DMS 273 treated with DMSO at 0.1 percent for 48 hours (cell line): ENCODE results near the gene DNAJC27.

Experiments used
- DNase-seq: peaks from one replicate; lab custom pipeline; 2025; lab: John Stamatoyannopoulos, UW

DNAJC27 gene

DNA sequence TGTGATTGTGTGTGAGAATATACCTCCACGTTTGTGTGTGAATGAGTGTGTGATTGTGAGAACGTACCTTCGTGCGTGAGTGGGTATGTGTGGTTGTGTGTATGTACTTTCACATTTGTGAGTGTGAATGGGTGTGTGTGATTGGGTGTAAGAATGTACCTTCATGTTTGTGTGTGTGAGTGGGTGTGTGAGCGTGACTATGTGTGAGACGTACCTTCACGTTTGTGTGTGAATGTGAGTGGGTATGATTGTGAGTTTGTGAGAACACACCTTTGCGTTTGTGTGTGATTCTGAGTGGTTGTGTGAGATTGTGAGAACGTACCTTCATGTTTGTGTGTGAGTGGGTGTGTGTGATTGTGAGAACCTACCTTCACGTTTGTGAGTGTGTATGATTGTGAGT, 45.9 kb downstream of the DNAJC27 start:
- DNase-seq, result no peak

DNA sequence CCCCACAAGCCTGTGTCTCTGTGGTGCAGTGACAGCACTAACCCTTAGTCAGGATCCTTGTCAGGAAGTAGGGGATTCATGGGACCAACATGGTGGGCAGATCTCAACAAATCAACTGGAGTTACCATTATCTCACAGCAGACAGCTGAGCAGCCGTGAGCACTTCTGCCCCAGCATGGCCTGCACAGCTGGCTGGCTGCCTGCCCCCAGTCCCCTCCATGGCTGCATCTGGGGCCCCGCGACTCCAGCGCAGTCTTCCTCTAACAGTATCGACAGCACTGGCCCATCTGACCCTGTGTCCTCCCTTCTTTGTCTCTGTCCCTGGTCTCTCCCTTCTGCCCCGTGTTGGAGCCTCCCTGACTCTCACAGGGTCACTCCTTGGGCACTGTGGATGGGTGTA, 47.0 kb downstream of the DNAJC27 start:
- DNase-seq, result no peak

DNA sequence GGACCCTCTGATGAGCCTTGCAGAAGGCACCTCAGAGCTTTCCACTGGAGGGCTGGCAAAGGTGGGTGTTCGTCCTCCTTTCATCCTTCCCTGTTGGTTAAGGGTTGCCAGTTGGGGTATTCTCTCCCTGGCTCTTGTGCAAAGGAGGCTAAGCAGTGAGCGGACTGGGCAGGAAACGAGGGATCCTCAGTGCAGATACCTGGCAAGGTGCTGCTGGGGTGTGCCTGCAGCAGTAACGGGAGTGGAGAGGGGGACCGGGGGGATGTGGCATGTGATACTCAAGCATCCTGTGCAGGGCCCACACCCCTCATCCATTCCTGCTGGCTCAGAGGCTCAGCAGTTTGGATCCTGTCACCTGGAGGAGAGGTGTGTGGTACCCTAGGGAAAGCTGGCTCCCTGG, 47.5 kb downstream of the DNAJC27 start:
- no peak for DNase-seq

DNA sequence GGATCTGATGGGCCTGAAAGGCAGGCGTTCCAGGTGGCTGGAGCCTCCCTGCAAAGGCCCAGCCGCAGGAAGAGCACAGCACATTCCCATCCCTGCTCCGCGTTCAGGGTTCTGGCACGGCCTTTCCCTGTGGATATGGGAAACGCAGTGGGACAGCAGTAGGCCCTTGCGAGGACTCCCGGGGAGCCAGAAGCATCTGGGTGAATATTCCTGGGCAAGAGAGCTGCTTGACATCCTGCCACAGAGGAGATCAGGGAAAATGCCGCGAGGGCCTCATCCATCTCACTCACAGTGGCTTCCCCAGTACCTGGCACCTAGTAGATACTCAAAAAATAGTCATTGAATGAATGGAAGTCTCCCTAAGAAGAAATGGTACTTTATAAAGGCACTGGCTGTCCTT, 48.6 kb downstream of the DNAJC27 start:
- no peak for DNase-seq

DNA sequence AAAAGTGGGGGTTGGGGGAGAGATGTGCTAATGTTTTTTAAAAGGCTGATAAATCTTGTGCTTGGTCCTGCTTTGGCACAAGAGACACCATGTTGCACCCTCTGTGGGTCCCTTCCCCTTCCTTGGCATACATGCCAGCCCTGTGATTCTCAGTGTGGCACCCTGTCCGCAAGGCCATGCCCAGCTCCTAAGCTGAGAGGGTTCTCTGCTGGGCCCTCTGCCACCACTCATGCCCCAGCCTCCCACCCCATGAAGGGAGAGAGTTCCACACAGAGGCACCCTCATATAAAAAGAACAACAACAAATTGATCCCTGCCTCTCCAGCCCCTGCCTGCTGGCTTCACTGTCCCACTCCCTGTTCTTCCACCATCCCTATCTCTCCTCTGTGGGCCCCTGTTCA, 49.2 kb downstream of the DNAJC27 start:
- DNase-seq, result no peak

DNA sequence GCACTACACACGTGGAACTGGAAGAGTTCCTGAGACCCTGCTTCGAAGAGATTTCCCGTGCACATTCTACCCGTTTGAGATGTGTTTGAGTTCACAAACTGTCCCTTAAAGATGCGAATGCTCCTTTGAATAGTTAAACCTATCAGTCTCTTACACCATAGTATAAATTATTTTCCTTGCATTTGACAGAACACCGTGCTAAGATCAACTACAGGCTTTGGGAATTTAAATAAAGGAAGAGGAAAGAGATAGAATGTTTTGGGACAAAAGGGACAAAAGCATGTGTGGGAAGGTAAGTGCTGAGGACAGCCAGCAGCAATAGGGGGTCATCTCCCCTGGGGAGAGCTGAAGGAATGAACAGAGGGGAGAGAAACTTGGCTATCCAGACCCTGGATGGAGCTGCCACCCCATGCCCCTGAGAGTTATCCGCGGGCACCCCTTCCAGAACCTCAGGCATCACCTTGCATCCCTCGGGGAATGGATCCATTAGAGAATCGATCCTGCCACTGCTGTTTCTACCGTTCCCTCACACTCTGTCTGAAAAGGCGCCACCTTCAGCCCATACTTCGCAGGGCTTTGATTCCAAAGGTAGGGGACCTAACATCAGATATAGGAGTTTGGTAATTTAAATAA, 50.8 kb downstream of the DNAJC27 start:
- no peak for DNase-seq

DNA sequence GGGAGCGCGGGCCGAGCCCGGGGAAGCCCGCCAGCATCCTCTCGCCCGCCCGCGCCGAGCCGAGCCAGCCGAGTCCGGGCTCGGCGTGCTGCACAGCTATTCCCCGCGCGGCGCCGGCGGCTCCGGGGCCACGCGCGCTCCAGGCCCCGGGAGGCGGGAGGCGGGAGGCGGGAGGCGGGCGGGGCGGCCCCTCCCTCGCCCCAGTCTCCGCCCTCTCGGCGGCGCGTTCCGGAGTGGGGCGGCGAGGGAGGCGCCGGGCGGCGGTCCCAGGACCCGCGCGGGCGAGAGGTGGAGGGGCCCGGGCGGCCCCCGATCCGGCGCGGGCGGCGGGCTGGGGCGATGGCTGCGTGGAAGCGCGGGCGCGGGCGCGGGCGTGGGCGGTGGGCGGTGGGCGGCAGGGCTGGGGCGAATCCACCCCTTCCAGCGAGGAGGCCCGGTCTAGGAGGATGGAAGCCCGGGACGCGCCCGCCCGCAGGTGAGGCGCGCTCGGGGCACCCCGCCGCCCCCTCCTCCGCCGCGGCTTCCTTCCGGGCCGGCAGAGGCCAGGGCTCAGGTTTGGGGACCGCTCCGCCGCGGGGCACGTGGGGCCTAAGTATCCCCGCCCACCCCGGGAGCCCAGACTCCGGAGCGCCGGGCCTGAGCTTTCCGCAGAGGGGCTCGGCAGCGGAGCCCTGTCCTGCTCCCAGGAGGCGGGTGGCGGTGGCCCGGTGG, 51.5 kb downstream of the DNAJC27 start, which contains the start of gene ADCY3:
Gene ADCY3 (minus strand): TSS at position 140 of the 711 bp plus-strand sequence. CDS start 1,250 bp downstream, outside the sequence.
- no peak for DNase-seq

DNA sequence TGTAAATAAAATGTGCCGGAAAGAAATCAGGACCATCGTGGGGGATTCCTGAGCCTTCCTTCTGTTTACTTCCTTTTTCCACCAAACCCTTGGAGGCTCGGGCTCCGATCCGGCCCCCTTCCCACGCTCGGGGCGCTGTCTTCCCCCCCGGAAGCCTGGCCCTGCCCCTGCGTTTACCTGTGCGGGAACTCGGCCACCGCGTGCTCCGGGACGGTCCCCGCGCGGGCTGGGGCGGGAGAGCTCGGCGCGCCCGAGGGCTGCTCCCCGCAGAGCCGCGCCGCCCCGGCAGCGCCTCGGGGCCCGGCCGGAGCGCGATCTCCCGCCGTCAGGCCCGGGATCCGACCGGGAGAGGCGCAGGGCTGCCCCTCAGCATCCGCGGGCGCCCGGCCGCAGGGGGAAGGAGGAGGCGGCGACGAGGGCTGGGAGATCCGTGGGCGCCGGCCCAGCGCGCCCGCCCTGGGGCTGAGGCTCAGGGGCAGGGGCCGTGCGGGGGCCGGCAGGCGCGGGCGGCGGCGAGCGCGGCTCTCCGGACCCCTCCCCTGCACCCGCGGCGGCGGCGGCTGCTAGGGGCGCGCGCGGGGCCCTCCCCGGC, 52.2 kb downstream of the DNAJC27 start:
- DNase-seq, result no peak

DNA sequence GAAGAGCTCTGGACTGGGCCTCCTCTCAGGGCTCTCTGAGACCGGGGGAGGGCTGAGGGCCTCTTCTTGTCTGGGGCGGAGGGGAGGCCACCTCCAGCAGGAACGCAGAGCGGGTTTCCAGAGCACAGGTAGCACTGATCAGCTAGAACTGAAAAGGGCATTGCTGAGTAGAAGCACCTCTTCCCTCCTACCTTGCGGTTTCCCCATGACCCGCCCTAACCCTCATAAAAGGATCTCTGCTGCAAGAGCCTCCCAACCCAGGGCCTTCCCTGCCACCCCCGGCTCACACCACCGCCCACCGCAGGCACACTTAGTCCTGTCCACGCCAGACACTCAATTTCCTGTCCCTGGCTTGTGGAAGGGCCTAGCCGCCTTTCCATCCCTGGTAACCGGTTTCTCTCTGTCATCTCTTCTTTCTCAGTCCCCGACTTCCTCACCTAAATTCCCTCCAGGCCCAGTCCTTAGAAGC, 52.7 kb downstream of the DNAJC27 start:
- DNase-seq, result no peak

DNA sequence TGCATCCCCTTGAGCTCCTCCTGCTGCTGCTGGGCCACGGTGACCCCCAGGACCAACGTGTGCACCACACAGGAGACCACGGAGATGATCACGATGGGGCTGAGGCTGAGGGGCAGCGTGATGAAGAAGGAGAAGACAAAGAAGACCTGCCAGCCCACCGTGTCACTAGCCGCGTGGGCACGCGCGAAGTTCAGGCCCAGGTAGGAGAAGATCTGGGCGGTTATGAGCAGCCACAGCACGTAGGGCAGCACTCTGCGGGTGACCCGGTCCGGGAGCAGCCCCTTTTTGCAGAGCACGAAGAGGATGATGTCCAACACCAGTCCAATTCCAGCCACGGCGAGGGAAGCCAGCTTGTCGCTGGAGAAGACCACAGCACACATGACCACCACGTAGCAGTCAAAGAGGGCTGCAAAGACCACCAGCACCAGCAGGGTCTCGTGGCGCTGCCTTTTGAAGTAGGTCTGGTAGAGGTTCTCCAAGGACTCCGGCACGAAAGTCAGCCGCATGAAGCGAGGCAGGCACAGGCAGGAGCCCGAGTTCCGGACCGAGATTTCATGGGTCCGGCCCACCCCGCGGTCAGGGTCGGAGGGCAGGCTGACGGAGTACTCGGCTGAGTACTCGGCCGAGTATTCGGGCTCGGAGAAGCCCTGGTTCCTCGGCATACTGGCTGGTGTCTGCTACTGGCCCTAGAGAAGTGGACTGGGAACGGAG, 53.3 kb downstream of the DNAJC27 start:
- no peak for DNase-seq

DNA sequence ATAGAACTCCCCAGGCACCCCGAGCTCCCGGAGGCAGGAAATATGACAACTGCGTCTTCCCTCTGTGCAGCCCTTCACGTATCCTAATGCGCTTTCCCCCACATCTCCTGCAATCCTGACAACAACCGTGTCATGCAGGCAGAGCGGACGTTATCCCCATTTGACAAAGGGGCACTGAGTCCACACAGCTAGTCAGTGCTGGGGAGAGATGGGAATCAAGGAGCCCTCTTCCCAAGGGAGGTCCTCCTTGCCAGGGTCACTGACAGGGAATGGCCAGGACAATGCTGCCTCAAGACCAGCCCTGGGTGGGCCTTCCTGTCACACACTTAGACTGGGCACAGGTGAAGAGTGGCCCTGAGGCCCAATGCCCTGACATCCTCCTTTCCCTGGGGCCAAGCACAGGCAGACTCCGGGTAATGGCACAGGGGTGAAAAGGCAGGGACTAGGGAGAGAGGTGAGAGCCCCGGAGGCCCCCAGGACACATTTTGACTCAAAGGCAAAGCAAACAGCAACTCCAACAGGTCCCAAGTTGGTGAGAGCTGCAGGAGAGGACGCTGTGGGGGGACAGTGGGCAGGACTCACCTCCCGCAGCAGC, 53.9 kb downstream of the DNAJC27 start:
- DNase-seq, result no peak

DNA sequence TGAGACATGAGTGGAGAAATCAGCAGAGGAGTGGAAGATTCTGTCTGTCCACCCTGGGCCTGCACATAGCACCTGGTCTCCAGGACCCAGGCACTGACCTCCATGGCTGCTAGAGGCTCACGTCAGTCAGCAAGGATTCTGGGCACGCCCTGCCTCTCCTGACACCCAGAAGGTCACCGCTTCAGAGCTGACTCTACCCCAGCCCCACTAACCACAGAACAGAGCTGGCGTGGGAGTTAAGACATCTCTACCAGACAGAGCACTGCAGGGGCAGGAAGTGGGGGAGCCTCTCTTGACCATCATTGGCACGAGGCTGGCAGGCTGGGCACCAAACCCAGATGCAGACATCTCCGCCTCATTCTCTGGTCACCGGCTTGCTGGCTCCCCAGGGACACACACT, 54.7 kb downstream of the DNAJC27 start:
- no peak for DNase-seq

DNA sequence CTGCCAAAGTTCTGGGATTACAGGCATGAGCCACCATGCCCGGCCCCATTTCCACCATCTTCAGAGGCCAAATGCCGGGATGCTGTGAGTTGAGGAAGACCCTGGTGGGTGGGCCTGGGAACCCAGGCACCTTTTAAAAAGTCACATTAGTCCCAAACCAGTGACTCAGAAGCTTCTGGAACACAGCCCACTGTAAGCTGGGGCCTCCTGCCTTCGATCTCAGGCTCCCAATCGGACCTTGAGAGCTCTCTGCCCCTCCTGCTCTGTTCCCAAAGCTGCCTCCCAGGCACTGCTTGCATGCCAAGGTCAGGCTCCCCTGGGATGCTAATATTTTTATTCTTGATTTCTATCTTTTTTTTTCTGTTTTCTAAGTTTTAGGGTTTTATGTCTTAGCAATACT, 56.0 kb downstream of the DNAJC27 start:
- DNase-seq, result no peak

DNA sequence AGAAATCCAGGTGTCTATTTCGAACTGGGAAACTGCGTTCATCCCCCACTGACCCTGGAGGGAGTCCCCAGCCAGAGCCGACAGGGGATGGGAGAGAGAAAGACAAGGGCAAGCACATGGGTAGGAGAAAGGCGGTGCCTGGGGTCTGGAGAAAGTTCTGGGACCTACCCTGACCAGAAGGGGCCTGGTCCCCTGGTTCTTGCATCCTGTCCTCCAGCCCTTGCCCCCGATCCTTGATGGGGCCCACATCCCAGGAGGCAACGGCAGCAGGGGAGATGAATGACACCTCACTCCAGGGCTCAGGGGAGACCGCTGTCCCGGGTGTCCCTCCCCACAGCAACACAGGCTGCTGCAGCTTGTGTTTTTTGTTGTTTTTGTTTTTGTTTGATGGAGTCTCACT, 56.6 kb downstream of the DNAJC27 start:
- DNase-seq, result no peak

DNA sequence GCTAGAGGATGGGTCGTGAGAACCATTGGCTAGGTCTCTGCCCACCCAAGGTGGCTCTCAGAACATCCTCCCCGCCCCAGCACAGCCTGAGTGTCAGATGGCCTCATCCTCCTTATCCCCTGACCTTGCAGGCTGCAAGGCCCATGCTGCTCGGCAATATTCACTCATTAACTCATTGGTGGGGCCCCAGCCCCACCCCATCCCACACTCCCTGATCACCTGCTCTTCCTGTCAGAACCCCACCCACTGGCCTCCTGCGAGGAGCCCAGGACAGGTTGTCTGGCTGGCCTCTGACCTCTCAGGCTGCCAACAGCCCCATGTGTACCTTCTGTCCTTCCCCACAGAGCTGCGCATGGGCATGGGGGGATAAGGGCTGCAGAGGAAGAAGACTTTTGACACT, 57.0 kb downstream of the DNAJC27 start:
- no peak for DNase-seq

DNA sequence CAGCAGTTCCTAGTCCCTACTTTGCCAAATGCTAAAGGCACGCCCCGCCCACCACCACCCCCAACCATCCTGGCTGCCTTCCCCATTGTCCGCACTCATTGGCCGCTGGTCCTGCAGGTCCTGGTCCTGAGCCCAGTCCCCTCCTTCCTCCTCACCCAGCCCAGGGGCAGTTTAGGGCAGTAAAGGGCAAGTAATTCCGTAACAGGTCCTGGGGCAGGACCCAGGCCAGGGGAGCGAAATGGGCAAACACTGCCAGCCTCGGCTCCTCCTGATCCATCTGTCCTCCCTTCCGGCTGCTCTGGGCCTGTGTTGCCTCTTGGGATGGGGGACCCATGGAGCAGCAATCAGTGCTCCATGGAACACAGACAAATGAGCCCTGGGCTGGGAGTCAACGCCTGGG, 57.8 kb downstream of the DNAJC27 start:
- DNase-seq, result no peak

DNA sequence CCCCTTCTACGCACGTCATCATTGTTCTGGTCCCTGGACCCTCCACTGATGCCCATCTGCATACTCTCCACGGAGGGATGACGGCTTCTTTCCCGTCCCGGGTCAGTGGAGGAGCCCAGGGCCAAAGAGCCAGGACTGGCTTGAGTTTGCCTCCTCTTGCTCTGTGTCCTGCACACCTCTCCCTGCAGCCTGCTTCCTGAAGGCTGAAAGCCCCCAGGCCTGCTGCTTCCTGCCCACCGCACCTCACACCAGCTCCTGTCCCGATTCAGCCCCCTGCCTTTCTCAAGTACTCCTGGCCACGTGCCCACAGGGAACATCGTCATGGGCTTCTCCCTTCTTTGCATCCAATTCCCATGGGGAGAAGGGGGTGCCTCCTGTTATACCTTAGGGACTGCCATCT, 58.8 kb downstream of the DNAJC27 start:
- DNase-seq, result no peak

DNA sequence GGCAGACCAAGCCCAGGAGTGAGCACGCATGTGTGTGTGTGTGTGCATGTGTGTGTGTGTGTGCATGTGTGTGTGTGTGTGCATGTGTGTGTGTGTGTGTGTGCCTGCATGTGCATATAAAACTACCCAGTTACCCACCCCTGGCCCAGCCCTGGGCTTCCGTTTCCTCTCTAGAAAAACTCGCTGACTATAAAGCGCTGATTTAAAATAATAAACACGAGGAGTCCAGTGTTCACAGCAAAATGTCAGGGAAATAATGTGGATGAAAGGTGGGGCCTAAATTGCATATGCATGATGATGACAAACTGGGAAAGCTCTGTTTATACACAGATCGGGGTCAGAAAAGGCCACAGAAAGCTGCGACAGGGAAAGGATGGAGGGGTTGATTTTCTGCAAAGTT, 59.2 kb downstream of the DNAJC27 start:
- no peak for DNase-seq

DNA sequence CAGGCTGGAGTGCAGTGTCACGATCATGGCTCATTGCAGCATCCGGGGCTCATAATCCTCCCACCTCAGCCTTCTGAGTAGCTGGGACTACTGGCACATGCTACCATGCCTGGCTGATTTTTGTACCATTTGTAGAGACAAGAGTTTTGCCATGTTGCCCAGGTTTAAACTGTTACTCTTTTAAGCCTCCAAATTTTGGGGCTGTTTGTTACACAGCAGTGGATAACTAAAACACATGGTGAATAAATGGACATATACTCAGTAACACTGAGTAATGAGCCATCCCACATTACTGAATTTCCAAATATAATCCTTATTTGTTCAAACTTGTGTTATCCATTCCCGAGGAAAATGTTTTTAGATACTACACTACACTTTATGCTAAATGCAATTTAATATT, 61.5 kb downstream of the DNAJC27 start:
- no peak for DNase-seq

DNA sequence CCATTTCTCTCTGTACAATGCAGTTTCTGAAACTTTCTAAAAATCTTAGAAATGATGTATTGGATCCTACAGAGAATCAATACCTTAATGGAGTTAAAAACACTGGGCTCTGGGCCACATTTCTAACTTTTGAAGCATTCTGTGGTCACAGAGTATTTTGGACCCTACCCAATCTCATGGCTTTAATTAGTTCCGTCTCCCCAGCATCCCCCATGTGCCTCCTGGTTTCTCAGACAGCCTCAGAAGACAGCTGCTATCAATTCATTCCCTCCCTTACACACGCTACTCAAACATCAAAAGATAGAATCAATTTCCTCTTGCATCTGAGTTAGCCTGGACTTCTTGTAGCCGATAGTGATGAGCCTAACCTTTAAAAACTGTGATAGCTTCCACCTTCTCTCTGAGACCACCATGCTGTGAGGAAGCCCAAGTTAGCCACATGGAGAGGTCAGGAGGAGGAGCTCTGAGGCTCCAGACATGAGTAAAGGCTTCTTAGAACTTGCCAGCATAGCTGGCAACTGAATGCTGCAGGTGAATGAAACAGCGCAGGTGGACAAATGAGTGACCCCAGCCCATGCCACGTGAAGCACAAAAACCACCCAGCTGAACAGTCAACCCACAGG, 62.1 kb downstream of the DNAJC27 start:
- DNase-seq, result no peak

DNA sequence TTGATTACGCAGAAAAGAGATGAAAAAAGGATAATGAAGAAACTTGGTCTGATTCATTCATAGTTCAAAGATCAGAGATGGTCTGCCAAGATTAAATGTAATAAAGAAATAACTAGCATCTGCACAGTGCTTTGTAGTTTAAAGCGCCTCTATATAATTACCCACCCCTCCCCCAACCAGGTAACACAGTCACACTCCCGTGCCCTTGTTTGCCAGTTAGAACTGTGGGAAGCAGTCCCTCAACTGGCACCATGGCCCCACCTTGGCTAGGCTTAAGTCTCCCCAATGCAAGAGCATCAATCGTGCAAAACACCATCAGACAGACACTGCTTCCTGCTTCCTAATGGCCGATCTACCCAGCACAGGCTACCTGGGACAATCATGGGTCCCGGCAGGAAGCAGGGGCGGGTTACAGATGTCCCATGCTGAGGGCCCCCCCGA, 63.3 kb downstream of the DNAJC27 start:
- DNase-seq, result no peak

DNA sequence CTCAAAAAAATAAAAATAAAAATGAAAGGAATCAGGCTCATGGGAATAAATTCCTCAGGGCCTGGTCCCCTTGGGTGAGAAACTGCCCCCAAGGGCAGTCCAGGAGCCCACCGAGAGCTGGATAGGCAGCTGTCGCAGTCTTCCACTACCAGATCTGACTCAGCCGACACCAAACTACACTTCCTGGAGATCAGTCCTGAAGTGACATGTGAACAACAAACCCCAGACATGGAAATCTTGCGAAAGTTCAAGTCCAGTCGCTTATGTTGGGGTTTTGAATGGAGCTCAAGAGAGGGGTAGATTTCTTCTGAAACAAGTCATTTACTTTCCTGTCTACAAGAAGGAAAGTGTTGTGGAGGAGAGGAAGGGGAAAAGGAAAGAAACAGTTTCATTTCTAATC, 64.6 kb downstream of the DNAJC27 start:
- no peak for DNase-seq
